GM21526 (cell line): ENCODE results near the gene FAM200B.

Experiments
- ATAC-seq: cut with Tn5 transposase; IDR thresholded peaks from one replicate; pipeline ENCODE4 v1.9.1; 2021; ENCODE audit warnings: moderate library complexity; ENCODE audit not compliant: unreplicated experiment, low FRiP score

Gene FAM200B

GRCh38 chr4:15694431-15694830 is 12.8 kb downstream of the FAM200B start:
- no peak for ATAC-seq

GRCh38 chr4:15695240-15695699 is 13.6 kb downstream of the FAM200B start:
- no peak for ATAC-seq

- no peak for ATAC-seq
Measured at GRCh38 chr4:15695729-15696128, 14.1 kb downstream of the FAM200B start.

- no peak for ATAC-seq
Measured at GRCh38 chr4:15696866-15697265, 15.2 kb downstream of the FAM200B start.

- no peak for ATAC-seq
Measured at GRCh38 chr4:15702941-15703403, 21.3 kb downstream of the FAM200B start, which contains the start of gene BST1. TSS of gene BST1 (plus strand) at chr4:15703065. CDS start at chr4:15703145, 80 bp downstream.

GRCh38 chr4:15703439-15703838 is 21.8 kb downstream of the FAM200B start:
- ATAC-seq, result no peak

- ATAC-seq, result no peak
Measured at GRCh38 chr4:15704129-15704528, 22.5 kb downstream of the FAM200B start.

- ATAC-seq, result no peak
Measured at GRCh38 chr4:15706646-15707362, 25.2 kb downstream of the FAM200B start.

- no peak for ATAC-seq
Measured at GRCh38 chr4:15707363-15707715, 25.7 kb downstream of the FAM200B start.

GRCh38 chr4:15711762-15712161 is 30.1 kb downstream of the FAM200B start:
- no peak for ATAC-seq

GRCh38 chr4:15712214-15712613 is 30.6 kb downstream of the FAM200B start:
- no peak for ATAC-seq

- ATAC-seq, result no peak
Measured at GRCh38 chr4:15714141-15714540, 32.5 kb downstream of the FAM200B start.

- no peak for ATAC-seq
Measured at GRCh38 chr4:15714646-15715435, 33.2 kb downstream of the FAM200B start.

GRCh38 chr4:15716115-15716514 is 34.5 kb downstream of the FAM200B start:
- no peak for ATAC-seq

GRCh38 chr4:15717086-15717485 is 35.5 kb downstream of the FAM200B start:
- no peak for ATAC-seq

GRCh38 chr4:15717657-15718416 is 36.2 kb downstream of the FAM200B start:
- no peak for ATAC-seq

- no peak for ATAC-seq
Measured at GRCh38 chr4:15718465-15718864, 36.8 kb downstream of the FAM200B start.

- ATAC-seq, result no peak
Measured at GRCh38 chr4:15718959-15719358, 37.3 kb downstream of the FAM200B start.

GRCh38 chr4:15719506-15719905 is 37.9 kb downstream of the FAM200B start:
- no peak for ATAC-seq

GRCh38 chr4:15720851-15721250 is 39.2 kb downstream of the FAM200B start:
- ATAC-seq, result no peak

GRCh38 chr4:15725608-15726007 is 44.0 kb downstream of the FAM200B start:
- no peak for ATAC-seq
